ENCODE measurements around the gene RNF222. TPM values are rescaled to one million over a fixed set of nuclear protein-coding genes. Genes with fewer than 3 reads are reported as not detected.
"Not testable (repeated sequence)": the region's sequence is repeated elsewhere in the genome, so short reads cannot be mapped to it uniquely, and the experiment has no call there.

The RNF222 gene
- total RNA-seq, 2 donors from 2014 or later, result 0.18 to 0.21 TPM

- ATAC-seq, result no peak
- Mint-ChIP-seq H3K36me3 (peaks cover 3 to 16% of the 10 kb centered on the region in 2 donors), H3K27ac (no peak overlapping the region)
Measured at GRCh38 chr17:8372422-8372821, 25.2 kb downstream of the RNF222 start.

DNA sequence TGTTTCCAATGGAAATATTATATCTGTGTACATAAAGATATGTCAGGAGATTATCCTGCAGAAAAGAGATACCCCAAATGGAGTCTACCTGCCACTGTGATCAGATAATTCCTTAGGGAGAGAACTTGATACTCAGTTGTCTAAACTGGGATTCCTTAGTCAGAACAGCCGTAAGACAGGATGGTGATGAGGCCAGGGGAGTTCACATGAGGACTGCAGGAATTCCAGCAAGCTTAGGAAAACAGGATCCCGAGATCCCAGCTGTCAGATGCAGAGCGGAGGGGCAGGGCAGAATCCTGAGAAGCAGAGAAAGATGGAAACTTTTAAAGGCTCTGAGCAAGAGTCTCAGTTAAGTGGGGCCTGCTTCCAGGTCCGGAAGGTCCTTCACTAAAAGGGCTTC lies 25.8 kb downstream of the RNF222 start:
- DNase-seq (ENCODE audit: low spot score in 2 of 2), result no peak
- no peaks in the 10 kb centered on the region for H3K9me3 Mint-ChIP-seq
- H3K36me3 Mint-ChIP-seq, result peaks cover 0 to 16% of the 10 kb centered on the region in 2 donors

More at GRCh38 chr17:8372422-8372821, 25.2 kb downstream of the RNF222 start:
- no peak for DNase-seq (ENCODE audit: low spot score in 2 of 2)
- H3K9me3 Mint-ChIP-seq, result no peaks in the 10 kb centered on the region

DNA sequence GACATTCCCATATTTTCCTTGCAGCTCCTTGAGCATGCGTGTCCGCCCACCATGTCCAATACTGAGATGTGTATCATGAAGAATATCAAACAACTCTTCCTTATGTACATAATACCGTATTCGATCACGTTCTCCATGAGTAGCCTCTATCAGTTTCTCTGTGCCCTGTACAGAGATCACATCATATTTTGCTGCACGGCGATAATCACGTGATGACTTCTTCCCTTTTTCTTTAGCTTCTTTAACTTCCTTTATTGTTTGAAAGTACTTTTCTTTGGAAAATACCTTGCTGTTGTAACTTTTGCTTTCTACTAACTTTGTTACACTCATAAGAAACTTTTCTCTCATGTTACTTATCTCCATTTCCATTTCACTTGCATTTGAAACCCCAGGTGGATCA lies 27.7 kb downstream of the RNF222 start:
- DNase-seq (ENCODE audit: low spot score in 2 of 2) (no peak), ATAC-seq (no peak)
- H3K9me3 Mint-ChIP-seq, result no peaks in the 10 kb centered on the region
- H3K36me3 Mint-ChIP-seq, result peaks cover 0 to 7% of the 10 kb centered on the region in 2 donors
- H3K27ac Mint-ChIP-seq, result no peak overlapping the region

More for the DNA sequence above, 25.8 kb downstream of the RNF222 start:
- no peak for ATAC-seq
- no peak overlapping the region for H3K27ac Mint-ChIP-seq

- ATAC-seq (no peak), DNase-seq (ENCODE audit: low spot score in 2 of 2) (no peak)
- peaks cover 0 to 7% of the 10 kb centered on the region in 2 donors for H3K36me3 Mint-ChIP-seq
- H3K27ac Mint-ChIP-seq, result no peak overlapping the region
- H3K9me3 Mint-ChIP-seq, result no peaks in the 10 kb centered on the region
Measured at GRCh38 chr17:8368193-8368592, 29.4 kb downstream of the RNF222 start.

- Mint-ChIP-seq H3K27ac (no peak overlapping the region), H3K36me3 (peaks cover 0 to 7% of the 10 kb centered on the region in 2 donors), H3K9me3 (no peaks in the 10 kb centered on the region)
- ATAC-seq (no peak), DNase-seq (ENCODE audit: low spot score in 2 of 2) (no peak)
Measured at GRCh38 chr17:8366231-8366630, 31.4 kb downstream of the RNF222 start.

- Mint-ChIP-seq H3K9me3 (no peaks in the 10 kb centered on the region), H3K27ac (peak overlapping the region in 1 of 2 donors; percentile 52), H3K36me3 (peaks cover 0 to 7% of the 10 kb centered on the region in 2 donors)
- no peak for DNase-seq (ENCODE audit: low spot score in 2 of 2)
- ATAC-seq, result no peak
Measured at GRCh38 chr17:8365143-8365542, 32.5 kb downstream of the RNF222 start.

DNA sequence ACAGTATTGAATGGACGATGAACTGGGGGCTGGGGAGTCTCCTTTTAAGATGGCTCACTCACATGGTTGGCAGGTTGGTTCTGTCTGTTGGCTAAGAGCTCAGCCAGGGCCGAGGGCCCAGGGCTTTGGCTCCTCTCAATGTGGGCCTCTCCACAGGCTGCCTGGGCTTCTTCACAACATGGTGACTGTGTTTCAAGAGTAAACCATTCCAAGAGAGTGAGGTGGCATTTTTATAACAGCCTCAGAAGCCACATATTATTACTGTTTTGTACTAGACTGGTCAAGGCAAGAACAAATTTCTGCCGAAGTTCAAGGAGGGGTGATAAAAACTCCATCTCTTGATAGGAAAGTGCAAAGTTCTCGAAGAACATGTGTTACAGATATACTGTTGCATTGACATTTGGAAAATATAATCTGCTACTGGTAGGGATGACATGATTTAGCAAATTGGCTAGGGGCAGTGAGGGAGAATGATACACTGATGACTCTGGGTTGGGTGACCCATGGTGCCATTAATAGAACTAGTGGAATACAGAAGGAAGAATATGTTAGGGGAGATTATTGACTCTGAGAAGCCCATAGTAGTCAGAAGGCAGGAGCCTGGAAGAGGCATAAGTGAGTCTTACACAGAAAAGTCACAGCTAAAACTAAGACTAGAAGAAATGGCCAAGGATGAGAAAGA lies 34.8 kb downstream of the RNF222 start:
- Mint-ChIP-seq H3K27ac (no peak overlapping the region), H3K36me3 (no peaks in the 10 kb centered on the region), H3K9me3 (no peaks in the 10 kb centered on the region)
- ATAC-seq, result no peak
- DNase-seq (ENCODE audit: low spot score in 2 of 2), result no peak

GRCh38 chr17:8360751-8361150 lies 36.9 kb downstream of the RNF222 start:
- no peaks in the 10 kb centered on the region for H3K9me3 Mint-ChIP-seq
- H3K27ac Mint-ChIP-seq, result no peak overlapping the region
- no peak for DNase-seq (ENCODE audit: low spot score in 2 of 2)
- ATAC-seq, result no peak
- H3K36me3 Mint-ChIP-seq, result no peaks in the 10 kb centered on the region

- Mint-ChIP-seq H3K9me3 (no peaks in the 10 kb centered on the region), H3K27ac (no peak overlapping the region), H3K36me3 (no peaks in the 10 kb centered on the region)
- ATAC-seq, result no peak
- no peak for DNase-seq (ENCODE audit: low spot score in 2 of 2)
Measured at GRCh38 chr17:8360260-8360659, 37.4 kb downstream of the RNF222 start.

GRCh38 chr17:8359769-8360168 lies 37.9 kb downstream of the RNF222 start:
- no peaks in the 10 kb centered on the region for H3K36me3 Mint-ChIP-seq
- H3K27ac Mint-ChIP-seq, result no peak overlapping the region
- no peaks in the 10 kb centered on the region for H3K9me3 Mint-ChIP-seq
- DNase-seq (ENCODE audit: low spot score in 2 of 2), result no peak
- ATAC-seq, result no peak

DNA sequence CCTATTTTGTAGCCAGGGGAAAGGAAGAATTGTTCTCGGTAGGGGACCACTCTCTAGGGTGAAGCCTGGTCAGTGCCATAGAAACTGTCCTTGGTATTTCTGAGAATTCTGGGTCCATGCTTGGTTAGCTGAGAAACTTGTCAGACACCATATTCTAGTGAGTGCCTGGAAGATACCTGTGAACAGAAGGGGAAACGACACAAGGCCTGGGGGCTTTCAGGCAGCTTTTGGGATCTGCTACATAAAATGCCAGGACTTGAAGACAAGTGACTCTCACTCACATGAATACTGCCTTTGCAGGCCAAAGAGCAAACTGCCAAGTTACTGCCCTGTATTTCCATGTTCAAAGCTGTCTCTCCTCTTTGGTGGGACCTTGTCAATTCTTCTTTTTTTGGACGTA lies 39.7 kb downstream of the RNF222 start:
- no peaks in the 10 kb centered on the region for H3K9me3 Mint-ChIP-seq
- ATAC-seq (no peak), DNase-seq (ENCODE audit: low spot score in 2 of 2) (no peak)
- H3K36me3 Mint-ChIP-seq, result no peaks in the 10 kb centered on the region
- H3K27ac Mint-ChIP-seq, result no peak overlapping the region

GRCh38 chr17:8354236-8354635 lies 43.4 kb downstream of the RNF222 start:
- Mint-ChIP-seq H3K9me3 (no peaks in the 10 kb centered on the region), H3K36me3 (no peaks in the 10 kb centered on the region), H3K27ac (no peak overlapping the region)
- DNase-seq (ENCODE audit: low spot score in 2 of 2), result no peak
- ATAC-seq, result no peak

GRCh38 chr17:8353736-8354135 lies 43.9 kb downstream of the RNF222 start:
- no peak overlapping the region for H3K27ac Mint-ChIP-seq
- no peak for ATAC-seq
- H3K36me3 Mint-ChIP-seq, result no peaks in the 10 kb centered on the region
- H3K9me3 Mint-ChIP-seq, result no peaks in the 10 kb centered on the region
- DNase-seq (ENCODE audit: low spot score in 2 of 2), result no peak

DNA sequence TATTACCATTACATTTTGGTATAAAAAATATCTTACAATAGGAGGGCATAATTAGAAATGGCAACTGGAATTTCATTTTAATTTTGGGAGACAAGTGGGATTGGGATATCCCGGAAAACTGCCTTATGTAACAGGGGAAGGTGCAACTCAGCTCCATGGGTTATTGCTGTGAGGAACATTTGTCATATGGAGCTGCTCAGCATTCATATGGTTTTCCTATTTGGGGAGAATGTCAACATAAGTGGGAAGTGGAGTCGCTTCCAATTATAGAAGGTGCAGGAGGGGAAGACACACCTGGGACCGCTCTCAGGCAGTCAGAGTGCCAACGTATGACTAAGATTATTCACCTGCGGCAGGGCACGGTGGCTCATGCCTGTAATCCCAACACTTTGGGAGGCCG lies 47.3 kb downstream of the RNF222 start:
- Mint-ChIP-seq H3K9me3 (no peaks in the 10 kb centered on the region), H3K36me3 (no peaks in the 10 kb centered on the region), H3K27ac (no peak overlapping the region)
- ATAC-seq (no peak), DNase-seq (ENCODE audit: low spot score in 2 of 2) (no peak)

GRCh38 chr17:8347001-8347400 lies 50.6 kb downstream of the RNF222 start:
- not testable (repeated sequence) for H3K36me3 Mint-ChIP-seq; DNase-seq (ENCODE audit: low spot score in 2 of 2); ATAC-seq; H3K9me3 Mint-ChIP-seq; H3K27ac Mint-ChIP-seq

DNA sequence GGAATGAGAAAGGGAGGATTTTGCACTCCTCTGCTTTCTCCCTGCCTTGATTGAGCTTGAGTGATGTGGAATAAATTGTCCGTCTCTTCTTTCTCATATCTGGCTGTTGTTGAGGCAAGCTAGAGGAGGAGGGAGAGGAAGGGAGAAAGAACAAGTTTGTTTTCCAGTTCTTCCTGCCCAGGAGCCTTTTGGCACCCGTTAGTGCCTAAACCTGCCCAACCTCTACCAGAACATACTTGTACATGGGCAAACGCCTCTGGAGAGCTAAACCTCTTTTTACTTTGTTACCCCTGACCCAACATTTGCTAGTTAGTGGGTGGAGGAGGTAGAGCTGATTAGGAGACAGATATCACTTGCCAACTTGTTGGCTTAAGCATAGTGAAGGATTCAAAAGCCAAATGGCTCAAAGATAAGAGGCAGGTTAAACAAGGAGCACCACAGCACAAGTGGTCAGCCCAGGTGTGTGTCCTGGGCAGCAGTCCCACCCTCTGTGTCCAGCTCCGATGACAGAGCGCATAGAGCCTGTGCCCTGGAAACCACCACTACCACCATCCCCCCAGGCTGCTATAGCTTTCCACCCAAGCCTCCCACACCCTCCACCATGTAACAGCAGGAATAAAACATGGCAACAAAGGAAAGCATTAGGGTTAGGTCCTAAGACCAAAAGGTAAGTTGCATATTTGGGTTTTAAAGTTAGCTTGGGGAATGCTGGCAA lies 51.5 kb downstream of the RNF222 start:
- ATAC-seq (no peak), DNase-seq (ENCODE audit: low spot score in 2 of 2) (no peak)
- Mint-ChIP-seq H3K36me3 (no peaks in the 10 kb centered on the region), H3K27ac (no peak overlapping the region), H3K9me3 (no peaks in the 10 kb centered on the region)

- Mint-ChIP-seq H3K9me3 (no peaks in the 10 kb centered on the region), H3K36me3 (no peaks in the 10 kb centered on the region), H3K27ac (no peak overlapping the region)
- DNase-seq (ENCODE audit: low spot score in 2 of 2) (no peak), ATAC-seq (peak; percentile 55 to 76)
Measured at GRCh38 chr17:8345052-8345690, 52.5 kb downstream of the RNF222 start.
